ENCODE measurements around the gene MBLAC1.
"Not testable (repeated sequence)": the region's sequence is repeated elsewhere in the genome, so short reads cannot be mapped to it uniquely, and the experiment has no call there.

The MBLAC1 gene

GRCh38 chr7:100122568-100122967 lies 4.2 kb upstream of the MBLAC1 start:
- Histone ChIP-seq H3K4me1 (ENCODE audit: control insufficient read depth, insufficient read depth, low read length, poor library complexity, severe bottlenecking) (peaks cover 18% of the 10 kb centered on the region), H3K27me3 (replicated peaks; ENCODE audit: control insufficient read depth, insufficient read depth, low read length, poor library complexity, severe bottlenecking) (no peaks in the 10 kb centered on the region), H3K36me3 (ENCODE audit: control insufficient read depth, insufficient read depth, low read length) (peaks cover 17% of the 10 kb centered on the region), H3K27ac (ENCODE audit: insufficient read depth, low read length, poor library complexity, severe bottlenecking) (no peak overlapping the region), H3K9me3 (ENCODE audit: control insufficient read depth, low read length) (no peaks in the 10 kb centered on the region), H3K4me3 (ENCODE audit: insufficient read depth, low read depth, low read length, poor library complexity, severe bottlenecking) (no peak overlapping the region)
- no peak for DNase-seq

- Histone ChIP-seq H3K4me1 (ENCODE audit: control insufficient read depth, insufficient read depth, low read length, poor library complexity, severe bottlenecking) (peaks cover 18% of the 10 kb centered on the region), H3K27ac (ENCODE audit: insufficient read depth, low read length, poor library complexity, severe bottlenecking) (no peak overlapping the region), H3K27me3 (replicated peaks; ENCODE audit: control insufficient read depth, insufficient read depth, low read length, poor library complexity, severe bottlenecking) (no peaks in the 10 kb centered on the region), H3K9me3 (ENCODE audit: control insufficient read depth, low read length) (no peaks in the 10 kb centered on the region), H3K36me3 (ENCODE audit: control insufficient read depth, insufficient read depth, low read length) (peaks cover 17% of the 10 kb centered on the region), H3K4me3 (ENCODE audit: insufficient read depth, low read depth, low read length, poor library complexity, severe bottlenecking) (no peak overlapping the region)
- no peak for DNase-seq
Measured at GRCh38 chr7:100124301-100125230, 2.2 kb upstream of the MBLAC1 start.

- H3K27me3 ChIP-seq (replicated peaks; ENCODE audit: control insufficient read depth, insufficient read depth, low read length, poor library complexity, severe bottlenecking): no peaks in the 10 kb centered on the region
- H3K9me3 ChIP-seq (ENCODE audit: control insufficient read depth, low read length): no peaks in the 10 kb centered on the region
- no peak for DNase-seq
- peaks cover 16% of the 10 kb centered on the region for H3K4me1 ChIP-seq (ENCODE audit: control insufficient read depth, insufficient read depth, low read length, poor library complexity, severe bottlenecking)
- peaks cover 17% of the 10 kb centered on the region for H3K36me3 ChIP-seq (ENCODE audit: control insufficient read depth, insufficient read depth, low read length)
- peak overlapping the region; percentile 92 for H3K27ac ChIP-seq (ENCODE audit: insufficient read depth, low read length, poor library complexity, severe bottlenecking)
- peak overlapping the region; percentile 69 for H3K4me3 ChIP-seq (ENCODE audit: insufficient read depth, low read depth, low read length, poor library complexity, severe bottlenecking)
Measured at GRCh38 chr7:100126239-100126930, 382 bp upstream of the MBLAC1 start.

- peaks cover 16% of the 10 kb centered on the region for H3K4me1 ChIP-seq (ENCODE audit: control insufficient read depth, insufficient read depth, low read length, poor library complexity, severe bottlenecking)
- peaks cover 9% of the 10 kb centered on the region for H3K36me3 ChIP-seq (ENCODE audit: control insufficient read depth, insufficient read depth, low read length)
- no peaks in the 10 kb centered on the region for H3K27me3 ChIP-seq (replicated peaks; ENCODE audit: control insufficient read depth, insufficient read depth, low read length, poor library complexity, severe bottlenecking)
- H3K4me3 ChIP-seq (ENCODE audit: insufficient read depth, low read depth, low read length, poor library complexity, severe bottlenecking): peak overlapping the region; percentile 69
- H3K27ac ChIP-seq (ENCODE audit: insufficient read depth, low read length, poor library complexity, severe bottlenecking): peak overlapping the region; percentile 92
- no peaks in the 10 kb centered on the region for H3K9me3 ChIP-seq (ENCODE audit: control insufficient read depth, low read length)
- no peak for DNase-seq
Measured at GRCh38 chr7:100127866-100128636, 1.3 kb downstream of the MBLAC1 start.

- no peaks in the 10 kb centered on the region for H3K27me3 ChIP-seq (replicated peaks; ENCODE audit: control insufficient read depth, insufficient read depth, low read length, poor library complexity, severe bottlenecking)
- H3K4me3 ChIP-seq (ENCODE audit: insufficient read depth, low read depth, low read length, poor library complexity, severe bottlenecking): no peak overlapping the region
- H3K9me3 ChIP-seq (ENCODE audit: control insufficient read depth, low read length): no peaks in the 10 kb centered on the region
- DNase-seq: no peak
- peaks cover 9% of the 10 kb centered on the region for H3K36me3 ChIP-seq (ENCODE audit: control insufficient read depth, insufficient read depth, low read length)
- H3K4me1 ChIP-seq (ENCODE audit: control insufficient read depth, insufficient read depth, low read length, poor library complexity, severe bottlenecking): peaks cover 16% of the 10 kb centered on the region
- no peak overlapping the region for H3K27ac ChIP-seq (ENCODE audit: insufficient read depth, low read length, poor library complexity, severe bottlenecking)
Measured at GRCh38 chr7:100128637-100128963, 1.8 kb downstream of the MBLAC1 start.

GRCh38 chr7:100130220-100130607 lies 3.4 kb downstream of the MBLAC1 start:
- H3K4me3 ChIP-seq (ENCODE audit: insufficient read depth, low read depth, low read length, poor library complexity, severe bottlenecking); H3K36me3 ChIP-seq (ENCODE audit: control insufficient read depth, insufficient read depth, low read length); H3K27me3 ChIP-seq (replicated peaks; ENCODE audit: control insufficient read depth, insufficient read depth, low read length, poor library complexity, severe bottlenecking); H3K9me3 ChIP-seq (ENCODE audit: control insufficient read depth, low read length); H3K27ac ChIP-seq (ENCODE audit: insufficient read depth, low read length, poor library complexity, severe bottlenecking); DNase-seq: not testable (repeated sequence)
- peaks cover 16% of the 10 kb centered on the region for H3K4me1 ChIP-seq (ENCODE audit: control insufficient read depth, insufficient read depth, low read length, poor library complexity, severe bottlenecking)

GRCh38 chr7:100130608-100131453 lies 4.1 kb downstream of the MBLAC1 start:
- Histone ChIP-seq H3K27me3 (replicated peaks; ENCODE audit: control insufficient read depth, insufficient read depth, low read length, poor library complexity, severe bottlenecking) (no peaks in the 10 kb centered on the region), H3K27ac (ENCODE audit: insufficient read depth, low read length, poor library complexity, severe bottlenecking) (no peak overlapping the region), H3K4me3 (ENCODE audit: insufficient read depth, low read depth, low read length, poor library complexity, severe bottlenecking) (no peak overlapping the region), H3K9me3 (ENCODE audit: control insufficient read depth, low read length) (no peaks in the 10 kb centered on the region), H3K36me3 (ENCODE audit: control insufficient read depth, insufficient read depth, low read length) (no peaks in the 10 kb centered on the region), H3K4me1 (ENCODE audit: control insufficient read depth, insufficient read depth, low read length, poor library complexity, severe bottlenecking) (peaks cover 12% of the 10 kb centered on the region)
- DNase-seq: peak; percentile 61 to 75 (median 67)

GRCh38 chr7:100132126-100132525 lies 5.4 kb downstream of the MBLAC1 start:
- Histone ChIP-seq H3K4me3 (ENCODE audit: insufficient read depth, low read depth, low read length, poor library complexity, severe bottlenecking) (no peak overlapping the region), H3K9me3 (ENCODE audit: control insufficient read depth, low read length) (no peaks in the 10 kb centered on the region), H3K36me3 (ENCODE audit: control insufficient read depth, insufficient read depth, low read length) (no peaks in the 10 kb centered on the region), H3K27me3 (replicated peaks; ENCODE audit: control insufficient read depth, insufficient read depth, low read length, poor library complexity, severe bottlenecking) (no peaks in the 10 kb centered on the region), H3K4me1 (ENCODE audit: control insufficient read depth, insufficient read depth, low read length, poor library complexity, severe bottlenecking) (peaks cover 12% of the 10 kb centered on the region), H3K27ac (ENCODE audit: insufficient read depth, low read length, poor library complexity, severe bottlenecking) (no peak overlapping the region)
- DNase-seq: no peak

GRCh38 chr7:100132697-100133151 lies 6.0 kb downstream of the MBLAC1 start:
- Histone ChIP-seq H3K27ac (ENCODE audit: insufficient read depth, low read length, poor library complexity, severe bottlenecking) (no peak overlapping the region), H3K9me3 (ENCODE audit: control insufficient read depth, low read length) (no peaks in the 10 kb centered on the region), H3K36me3 (ENCODE audit: control insufficient read depth, insufficient read depth, low read length) (no peaks in the 10 kb centered on the region), H3K27me3 (replicated peaks; ENCODE audit: control insufficient read depth, insufficient read depth, low read length, poor library complexity, severe bottlenecking) (no peaks in the 10 kb centered on the region), H3K4me1 (ENCODE audit: control insufficient read depth, insufficient read depth, low read length, poor library complexity, severe bottlenecking) (peaks cover 9% of the 10 kb centered on the region), H3K4me3 (ENCODE audit: insufficient read depth, low read depth, low read length, poor library complexity, severe bottlenecking) (no peak overlapping the region)
- DNase-seq: peak; percentile 23 to 41 (median 33)
